HepG2 (cell line): ENCODE data around the gene C20orf204. TPM values are rescaled to one million over a fixed set of nuclear protein-coding genes. Genes with fewer than 3 reads are reported as not detected.

Experiments used
- CSRNP2 ChIP-seq: sonication (generic); formaldehyde crosslinking; conservative IDR thresholded peaks from 2 replicates; pipeline ENCODE4 v1.8.0; 2022; ENCODE audit warnings: low read depth, missing genetic modification reagents
- CTCF ChIP-seq: sonication (generic); formaldehyde crosslinking; IDR thresholded peaks from 2 replicates; pipeline ENCODE4 v1.5.0; 2020; ENCODE audit warnings: mild to moderate bottlenecking, missing genetic modification reagents, moderate library complexity
- KLF9 ChIP-seq: IDR thresholded peaks from 2 replicates; pipeline ENCODE4 v1.6.1; 2016; ENCODE audit warnings: low read depth
- MYC ChIP-seq: sonication (generic); formaldehyde crosslinking; IDR thresholded peaks from 2 replicates; pipeline ENCODE4 v1.9.0; 2021; ENCODE audit warnings: missing genetic modification reagents, borderline replicate concordance
- NFRKB ChIP-seq: fragments of 450-650 bp; IDR thresholded peaks from 2 replicates; pipeline ENCODE4 v1.6.1; 2017
- NONO ChIP-seq, 2 experiments: fragments of 450-650 bp in 1 of 2; sonication (generic) in 1 of 2; formaldehyde crosslinking in 1 of 2; IDR thresholded peaks in 1 of 2; conservative IDR thresholded peaks in 1 of 2; 2 replicates each; pipeline versions ENCODE4 v1.6.1 to v1.8.0; 2017 to 2022; ENCODE audit warnings: mild to moderate bottlenecking in 1 of 2, missing genetic modification reagents in 1 of 2, moderate library complexity in 1 of 2
- NR2C2 ChIP-seq: sonication (generic); formaldehyde crosslinking; IDR thresholded peaks from 2 replicates; pipeline ENCODE4 v1.4.0; 2020; ENCODE audit warnings: missing genetic modification reagents, mild to moderate bottlenecking, moderate library complexity, borderline replicate concordance
- PBX3 ChIP-seq: sonication (generic); formaldehyde crosslinking; IDR thresholded peaks from 2 replicates; pipeline ENCODE4 v1.8.1; 2023; ENCODE audit warnings: missing genetic modification reagents, inconsistent platforms, borderline replicate concordance
- POLR2AphosphoS5 ChIP-seq: IDR thresholded peaks from 2 replicates; pipeline ENCODE4 v1.6.1; 2012; ENCODE audit warnings: low read depth, low read length
- TBL1XR1 ChIP-seq: fragments of 150-350 bp; IDR thresholded peaks from 2 replicates; pipeline ENCODE4 v1.6.1; 2014; ENCODE audit warnings: borderline replicate concordance, low read length; ENCODE audit not compliant: partially characterized antibody
- TCF12 ChIP-seq, 2 experiments: fragments of 450-650 bp in 1 of 2; sonication (generic) in 1 of 2; formaldehyde crosslinking in 1 of 2; IDR thresholded peaks; 2 replicates each; pipeline versions ENCODE4 v1.6.1 to v1.8.0; 2017 to 2022; ENCODE audit warnings: antibody characterized with exemption in 1 of 2, mild to moderate bottlenecking in 1 of 2, missing genetic modification reagents in 1 of 2, moderate library complexity in 1 of 2
- TOE1 ChIP-seq: sonication (generic); formaldehyde crosslinking; IDR thresholded peaks from 2 replicates; pipeline ENCODE4 v1.4.0; 2020; ENCODE audit warnings: mild to moderate bottlenecking, missing genetic modification reagents
- TSC22D2 ChIP-seq: sonication (generic); formaldehyde crosslinking; IDR thresholded peaks from 2 replicates; pipeline ENCODE4 v1.5.1; 2020; ENCODE audit warnings: missing genetic modification reagents, mild to moderate bottlenecking, borderline replicate concordance
- ZFP82 ChIP-seq: sonication (generic); formaldehyde crosslinking; IDR thresholded peaks from 2 replicates; pipeline ENCODE4 v1.5.1; 2020; ENCODE audit warnings: mild to moderate bottlenecking, missing genetic modification reagents, borderline replicate concordance
- ZNF143 ChIP-seq: sonication (generic); formaldehyde crosslinking; IDR thresholded peaks from 2 replicates; pipeline ENCODE4 v1.4.0; 2020; ENCODE audit warnings: missing genetic modification reagents
- ZNF205 ChIP-seq: IDR thresholded peaks from 2 replicates; pipeline ENCODE4 v1.6.1; 2018; ENCODE audit warnings: missing biosample characterization, missing genetic modification reagents
- ZNF235 ChIP-seq: sonication (generic); formaldehyde crosslinking; IDR thresholded peaks from 2 replicates; pipeline ENCODE4 v1.8.1; 2023; ENCODE audit warnings: mild to moderate bottlenecking, missing genetic modification reagents, borderline replicate concordance
- ZNF24 ChIP-seq: fragments of 450-650 bp; IDR thresholded peaks from 2 replicates; pipeline ENCODE4 v1.6.1; 2017; ENCODE audit warnings: antibody characterized with exemption, mild to moderate bottlenecking
- ZNF335 ChIP-seq: sonication (generic); formaldehyde crosslinking; IDR thresholded peaks from 2 replicates; pipeline ENCODE4 v1.4.0; 2020; ENCODE audit warnings: missing genetic modification reagents
- ZNF501 ChIP-seq: sonication (generic); formaldehyde crosslinking; IDR thresholded peaks from 2 replicates; pipeline ENCODE4 v1.5.1; 2020; ENCODE audit warnings: mild to moderate bottlenecking, moderate library complexity, missing genetic modification reagents
- ZNF589 ChIP-seq: sonication (generic); formaldehyde crosslinking; conservative IDR thresholded peaks from 2 replicates; pipeline ENCODE4 v1.8.0; 2022; ENCODE audit warnings: mild to moderate bottlenecking, moderate library complexity, missing genetic modification reagents
- ZNF614 ChIP-seq: IDR thresholded peaks from 2 replicates; pipeline ENCODE4 v1.6.1; 2018; ENCODE audit warnings: missing biosample characterization, missing genetic modification reagents, inconsistent platforms, borderline replicate concordance
- ZNF709 ChIP-seq: sonication (generic); formaldehyde crosslinking; IDR thresholded peaks from 2 replicates; pipeline ENCODE4 v1.5.0; 2020; ENCODE audit warnings: mild to moderate bottlenecking, missing genetic modification reagents
- ZNF737 ChIP-seq: sonication (generic); formaldehyde crosslinking; IDR thresholded peaks from 2 replicates; pipeline ENCODE4 v1.5.0; 2020; ENCODE audit warnings: missing genetic modification reagents, mild to moderate bottlenecking, borderline replicate concordance
- ZNF781 ChIP-seq: sonication (generic); formaldehyde crosslinking; IDR thresholded peaks from 2 replicates; pipeline ENCODE4 v1.5.1; 2020; ENCODE audit warnings: borderline replicate concordance, mild to moderate bottlenecking, missing genetic modification reagents; ENCODE audit errors: not compliant biosample characterization
- polyA plus RNA-seq, 8 experiments: library from polyadenylated mRNA; depleted of rRNA in 3 of 8; stranded (reverse) in 7 of 8; unstranded in 1 of 8; fragments of >200 nt; fragmentation: Illumina TruSeq in 4 of 8; extraction: Trizol in 4 of 8; gene quantifications; 2 replicates each; pipeline versions ENCODE4 v1.2.1 to v1.2.3, GENCODE V29; 2011 to 2016; ENCODE audit warnings: low read depth in 4 of 8, missing spikeins in 1 of 8, mixed read lengths in 1 of 8; ENCODE audit not compliant: insufficient read depth in 1 of 8
- total RNA-seq, 5 experiments: library from RNA; depleted of rRNA; stranded (reverse); fragments of >200 nt; fragmentation: Illumina TruSeq; extraction: Trizol; gene quantifications; 2 replicates each; pipeline ENCODE4 v1.2.3, GENCODE V29; 2016; ENCODE audit warnings: low read depth in 1 of 5

Gene C20orf204
- total and polyA plus RNA-seq, 2 of the 13 experiments (the other 11 are each of a cell fraction or from before 2014, with no cell fraction given), result 22.1 to 80.0 TPM

GRCh38 chr20:64057628-64058498 is 21.9 kb downstream of the C20orf204 start (continued):
- TF ChIP-seq CSRNP2 (CRISPR knock-in tag) (no peak), TSC22D2 (CRISPR knock-in tag) (0 out of 2 replicates have a peak, but pooled peaks have one; percentile 13), NR2C2 (peak; percentile 62; the same call in 1 of the 2 replicates), KLF9 (CRISPR knock-in tag) (peak; percentile 22; the same call in 1 of the 2 replicates), POLR2AphosphoS5 (no peak), ZNF589 (CRISPR knock-in tag) (no peak), CTCF (peak; percentile 100), ZNF205 (CRISPR knock-in tag) (no peak), ZNF235 (CRISPR knock-in tag) (no peak), NFRKB (no peak), MYC (CRISPR knock-in tag) (peak; percentile 26), PBX3 (no peak), ZNF781 (CRISPR knock-in tag) (no peak), ZNF501 (peak; percentile 78), ZNF709 (CRISPR knock-in tag) (peak; percentile 67; the same call in 1 of the 2 replicates), ZNF614 (CRISPR knock-in tag) (no peak), ZNF143 (CRISPR knock-in tag) (peak; percentile 70), ZFP82 (CRISPR knock-in tag) (no peak), TCF12 (IDR thresholded peaks at IDR 0.05) (no peak), TCF12 (CRISPR knock-in tag; IDR thresholded peaks at IDR 0.05) (peak; percentile 69; the same call in 1 of the 2 replicates), NONO (IDR thresholded peaks at IDR 0.05) (no peak), NONO (CRISPR knock-in tag; conservative IDR thresholded peaks at IDR 0.05) (peak; percentile 70; the same call in 1 of the 2 replicates), ZNF335 (CRISPR knock-in tag) (peak; percentile 43; the same call in 1 of the 2 replicates), TOE1 (CRISPR knock-in tag) (no peak), ZNF24 (no peak), TBL1XR1 (peak; percentile 36), ZNF737 (CRISPR knock-in tag) (no peak)
